Panc1 (cell line): Measurements from ENCODE around the gene GSTT4. TPM values are rescaled to one million over a fixed set of nuclear protein-coding genes. Genes with fewer than 3 reads are reported as not detected.

Experiments
- ATAC-seq: fragments of 200-7000 bp; cut with Tn5 transposase; 2 replicates; pipeline ENCODE4 v1.9.1; 2020; ENCODE audit warnings: mild to moderate bottlenecking, moderate library complexity
- BruUV-seq: library from RNA; stranded (reverse); fragments of 400-500 nt; replicated peaks from 2 replicates; lab custom pipeline; 2021; lab: Mats Ljungman, UMichigan
- CTCF ChIA-PET: fragments of 300-600 bp; sonication (Branson Sonifier 250); formaldehyde crosslinking; loops from one replicate; lab custom pipeline; 2022; ENCODE audit warnings: antibody characterized with exemption; lab: Charles Lee
- POLR2A ChIA-PET: fragments of 300-600 bp; sonication (Branson Sonifier 250); formaldehyde crosslinking; loops from one replicate; lab custom pipeline; 2022; ENCODE audit warnings: antibody characterized with exemption; lab: Charles Lee
- DNase-seq: peaks from one replicate; pipeline ENCODE4 v3.0.0-alpha.2; 2010; ENCODE audit warnings: low read depth, low spot score
- H3K27ac ChIP-seq: 2 replicates; pipeline ENCODE4 v1.5.1; 2011; ENCODE audit warnings: mild to moderate bottlenecking, low read length, inconsistent platforms
- H3K27me3 ChIP-seq: fragments of 200-500 bp; sonication (Bioruptor generic); 2 replicates; pipeline ENCODE4 v1.6.0; 2014; ENCODE audit warnings: low read length, inconsistent platforms; ENCODE audit not compliant: control insufficient read depth, insufficient read depth
- H3K36me3 ChIP-seq: fragments of 200-500 bp; sonication (Bioruptor generic); 2 replicates; pipeline ENCODE4 v1.5.1; 2014; ENCODE audit warnings: inconsistent platforms, mild to moderate bottlenecking, low read length, moderate library complexity; ENCODE audit not compliant: control insufficient read depth, insufficient read depth
- H3K4me1 ChIP-seq: 2 replicates; pipeline ENCODE4 v1.5.1; 2011; ENCODE audit warnings: inconsistent platforms, mild to moderate bottlenecking, low read length, moderate library complexity; ENCODE audit not compliant: control insufficient read depth, insufficient read depth
- H3K4me3 ChIP-seq, 2 experiments: 2 replicates each; pipeline ENCODE4 v1.5.1; 2011 to 2012; ENCODE audit warnings: low read depth in 2 of 2, low read length in 2 of 2, mild to moderate bottlenecking in 2 of 2, inconsistent platforms in 1 of 2, moderate library complexity in 1 of 2
- H3K9me3 ChIP-seq: fragments of 200-500 bp; sonication (Bioruptor generic); 2 replicates; pipeline ENCODE4 v1.5.1; 2014; ENCODE audit warnings: low read depth, mild to moderate bottlenecking, inconsistent platforms, low read length, moderate library complexity; ENCODE audit not compliant: control insufficient read depth, insufficient read depth
- CTCF ChIP-seq: fragments of 450-650 bp; IDR thresholded peaks from 2 replicates; pipeline ENCODE4 v1.5.1; 2017; ENCODE audit warnings: mild to moderate bottlenecking
- POLR2AphosphoS5 ChIP-seq: IDR thresholded peaks from 2 replicates; pipeline ENCODE4 v1.6.1; 2012; ENCODE audit warnings: mild to moderate bottlenecking, low read depth, low read length, moderate library complexity
- REST ChIP-seq, 2 experiments: IDR thresholded peaks; 2 replicates each; pipeline ENCODE4 v1.6.1; 2011 to 2012; ENCODE audit warnings: low read depth in 2 of 2, control low read depth in 1 of 2, low read length in 1 of 2, mild to moderate bottlenecking in 1 of 2, moderate library complexity in 1 of 2; ENCODE audit not compliant: insufficient read depth in 1 of 2
- SIN3A ChIP-seq: IDR thresholded peaks from 2 replicates; pipeline ENCODE4 v1.6.1; 2012; ENCODE audit warnings: low read depth, mild to moderate bottlenecking, low read length, moderate library complexity, borderline replicate concordance; ENCODE audit not compliant: insufficient read depth
- TCF7L2 ChIP-seq: IDR thresholded peaks from 2 replicates; pipeline ENCODE4 v1.6.1; 2011; ENCODE audit warnings: mild to moderate bottlenecking, low read depth, low read length, inconsistent platforms
- in situ Hi-C: cut with HindIII; loops from 2 replicates; pipeline ENCODE4 v1.10.0; 2016; ENCODE audit warnings: low sequenced_read_pairs, low pct_unique_long_range_greater_than_20kb
- intact Hi-C: fragments of 100-400 bp; cut with micrococcal nuclease; formaldehyde crosslinking; loops from one replicate; pipeline ENCODE4 v1.10.0; 2022; ENCODE audit not compliant: unreplicated experiment
- total RNA-seq: library from RNA; stranded (reverse); gene quantifications from one replicate; pipeline ENCODE4 v1.2.1, GENCODE V29; 2021; ENCODE audit not compliant: unreplicated experiment

The GSTT4 gene
- total RNA-seq, 1 experiment from 2014 or later = not detected

DNA sequence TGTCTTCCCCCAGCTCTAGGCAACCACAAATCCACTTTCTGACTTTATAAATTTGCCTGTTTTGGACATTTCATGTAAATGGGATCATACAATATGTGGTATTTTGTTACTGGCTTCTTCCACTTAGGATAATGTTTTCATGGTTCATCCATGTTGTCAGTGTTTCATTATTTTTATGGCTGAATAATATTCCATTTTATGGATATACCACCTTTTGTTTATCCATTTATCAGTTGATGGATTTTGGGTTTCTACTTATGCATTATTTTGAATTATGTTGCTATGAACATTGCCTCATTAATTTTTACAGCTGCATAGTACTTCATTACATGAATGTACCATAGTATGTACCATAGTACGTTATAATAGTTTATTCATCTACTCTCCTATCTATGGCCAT lies 10.9 kb upstream of the GSTT4 start:
- H3K9me3 ChIP-seq = no peaks in the 10 kb centered on the region
- ChIA-PET CTCF (no interaction called here), POLR2A (no interaction called here)
- TF ChIP-seq CTCF (no peak), TCF7L2 (no peak), SIN3A (no peak), POLR2AphosphoS5 (no peak), REST (IDR thresholded peaks at IDR 0.05; ENCODE audit: insufficient read depth in 1 of 2, low read depth in 2 of 2, low read length in 1 of 2) (no peak)
- H3K27ac ChIP-seq = no peak overlapping the region
- no peak overlapping the region for H3K4me3 ChIP-seq
- DNase-seq (no peak), ATAC-seq (no peak)
- H3K4me1 ChIP-seq = no peaks in the 10 kb centered on the region
- no peaks in the 10 kb centered on the region for H3K36me3 ChIP-seq
- intact Hi-C loops = no loop called here
- in situ Hi-C loops = no loop called here
- H3K27me3 ChIP-seq = no peaks in the 10 kb centered on the region
- BruUV-seq = no TSS peak

- ChIA-PET POLR2A (no interaction called here), CTCF (no interaction called here)
- in situ Hi-C loops = no loop called here
- no peaks in the 10 kb centered on the region for H3K27me3 ChIP-seq
- no TSS peak for BruUV-seq
- DNase-seq = no peak
- H3K27ac ChIP-seq = peak overlapping the region; percentile 71
- intact Hi-C loops = no loop called here
- no peaks in the 10 kb centered on the region for H3K36me3 ChIP-seq
- H3K4me3 ChIP-seq = peak overlapping the region; percentile 62 to 86
- peak; percentile 8; the same call in 1 of the 2 replicates for ATAC-seq
- TF ChIP-seq TCF7L2 (no peak), REST (IDR thresholded peaks at IDR 0.05; ENCODE audit: insufficient read depth in 1 of 2, low read depth in 2 of 2, low read length in 1 of 2) (no peak), POLR2AphosphoS5 (no peak), CTCF (no peak), SIN3A (no peak)
- H3K9me3 ChIP-seq = no peaks in the 10 kb centered on the region
- no peaks in the 10 kb centered on the region for H3K4me1 ChIP-seq
Observed at GRCh38 chr22:24011735-24012068, 6.4 kb upstream of the GSTT4 start.
